ENCODE results near the gene LY9.
"Not testable (repeated sequence)": the region's sequence is repeated elsewhere in the genome, so short reads cannot be mapped to it uniquely, and the experiment has no call there.

LY9 gene

DNA sequence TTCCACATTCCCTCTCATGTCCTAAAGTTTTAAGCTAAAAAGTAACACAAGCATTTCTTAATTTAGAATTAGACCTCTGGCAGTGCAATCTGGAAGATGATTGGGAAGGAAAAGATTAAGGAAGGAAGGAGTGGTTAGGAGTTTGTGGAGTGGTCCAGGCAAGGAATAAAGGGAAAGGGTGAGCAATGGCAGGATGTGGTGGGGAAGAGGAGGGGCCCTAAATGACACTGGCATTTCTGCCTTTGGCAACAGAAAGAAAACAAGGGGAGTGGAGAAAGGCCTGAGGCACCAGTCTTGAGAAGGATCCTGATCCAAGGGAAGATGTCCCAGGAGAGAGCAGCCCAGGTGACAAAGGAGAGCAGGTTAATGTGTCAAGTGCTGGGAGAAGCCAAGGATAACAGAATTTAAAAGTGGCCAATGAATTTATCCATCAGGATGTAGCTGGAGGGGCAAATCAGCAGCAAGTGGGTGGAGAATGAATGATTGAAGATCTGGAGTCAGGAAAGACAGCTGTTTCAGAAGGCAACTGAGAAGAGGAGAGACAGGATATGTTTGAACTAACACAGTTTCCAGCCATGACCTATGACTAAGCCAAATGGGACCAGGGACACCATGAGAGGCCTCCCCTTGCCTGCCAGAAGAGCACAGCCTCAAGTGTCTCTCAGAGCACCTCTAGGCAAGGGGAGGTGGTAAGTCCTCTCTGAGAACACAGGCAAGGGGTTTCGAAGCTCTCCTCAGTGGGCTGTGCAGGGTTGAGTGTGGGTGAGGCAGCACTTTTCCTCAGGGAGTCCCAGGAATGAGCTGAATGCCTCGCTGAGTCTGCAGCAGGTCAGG, 20.9 kb upstream of the LY9 start:
- no peak for DNase-seq (ENCODE audit: low spot score)

DNA sequence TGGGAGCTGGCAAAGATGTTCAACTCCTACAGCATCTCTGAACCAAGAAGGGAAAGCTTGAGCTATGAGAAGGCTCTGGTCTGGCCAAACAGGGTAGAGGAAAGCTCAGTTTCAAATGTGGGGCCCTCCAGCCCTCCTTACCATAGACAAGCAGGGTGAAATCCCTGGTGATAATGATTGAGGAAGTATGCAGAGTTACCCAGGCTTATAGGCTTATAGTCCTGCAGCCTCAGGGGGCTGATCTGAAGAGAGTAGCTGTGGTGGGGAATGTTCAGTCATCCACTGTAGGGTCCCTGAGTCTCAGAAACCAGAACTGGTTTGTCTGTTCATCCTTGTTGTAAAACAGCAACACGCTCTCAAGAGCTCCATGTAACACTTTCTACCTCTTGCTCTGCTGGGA, 19.8 kb upstream of the LY9 start:
- DNase-seq (ENCODE audit: low spot score): no peak

GRCh38 chr1:160777486-160778089, 18.4 kb upstream of the LY9 start:
- no peak for DNase-seq (ENCODE audit: low spot score)

- DNase-seq (ENCODE audit: low spot score): no peak
Observed at GRCh38 chr1:160778976-160779375, 17.0 kb upstream of the LY9 start.

GRCh38 chr1:160779626-160780397, 16.2 kb upstream of the LY9 start:
- DNase-seq (ENCODE audit: low spot score): no peak

- DNase-seq (ENCODE audit: low spot score): no peak
Observed at GRCh38 chr1:160780398-160780755, 15.6 kb upstream of the LY9 start.

DNA sequence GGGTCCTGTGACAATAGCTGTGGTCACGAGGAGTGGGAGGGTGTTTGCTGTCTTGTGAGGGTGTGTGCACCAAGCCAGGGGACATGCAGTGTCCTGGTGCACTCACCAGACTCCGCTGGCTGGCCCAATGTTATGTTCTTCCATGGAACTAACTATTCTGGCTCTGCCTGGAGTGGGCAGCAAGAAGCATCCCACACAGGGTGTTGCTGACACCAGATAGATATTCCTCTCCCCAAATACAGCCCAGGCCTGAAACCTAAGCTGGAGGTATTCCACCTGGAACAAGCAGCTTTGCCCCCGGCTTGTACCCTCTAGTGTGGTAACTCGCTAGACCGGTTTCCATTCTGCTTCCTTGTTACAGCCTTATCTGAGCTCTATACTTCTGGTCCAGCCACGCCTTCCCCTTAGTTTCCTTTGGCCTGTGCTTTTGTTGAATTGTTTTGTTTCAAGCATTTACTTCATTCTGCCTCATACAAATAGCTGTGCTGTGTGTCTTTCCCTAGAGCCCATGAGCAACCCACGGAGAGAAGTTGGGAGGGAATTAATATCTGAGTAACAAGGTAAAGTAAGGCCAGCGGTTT, 14.7 kb upstream of the LY9 start:
- DNase-seq (ENCODE audit: low spot score): no peak

GRCh38 chr1:160781914-160782689, 13.9 kb upstream of the LY9 start:
- no peak for DNase-seq (ENCODE audit: low spot score)

GRCh38 chr1:160782988-160783765, 12.8 kb upstream of the LY9 start:
- not testable (repeated sequence) for DNase-seq (ENCODE audit: low spot score)

GRCh38 chr1:160789051-160789701, 6.8 kb upstream of the LY9 start:
- no peak for DNase-seq (ENCODE audit: low spot score)

DNA sequence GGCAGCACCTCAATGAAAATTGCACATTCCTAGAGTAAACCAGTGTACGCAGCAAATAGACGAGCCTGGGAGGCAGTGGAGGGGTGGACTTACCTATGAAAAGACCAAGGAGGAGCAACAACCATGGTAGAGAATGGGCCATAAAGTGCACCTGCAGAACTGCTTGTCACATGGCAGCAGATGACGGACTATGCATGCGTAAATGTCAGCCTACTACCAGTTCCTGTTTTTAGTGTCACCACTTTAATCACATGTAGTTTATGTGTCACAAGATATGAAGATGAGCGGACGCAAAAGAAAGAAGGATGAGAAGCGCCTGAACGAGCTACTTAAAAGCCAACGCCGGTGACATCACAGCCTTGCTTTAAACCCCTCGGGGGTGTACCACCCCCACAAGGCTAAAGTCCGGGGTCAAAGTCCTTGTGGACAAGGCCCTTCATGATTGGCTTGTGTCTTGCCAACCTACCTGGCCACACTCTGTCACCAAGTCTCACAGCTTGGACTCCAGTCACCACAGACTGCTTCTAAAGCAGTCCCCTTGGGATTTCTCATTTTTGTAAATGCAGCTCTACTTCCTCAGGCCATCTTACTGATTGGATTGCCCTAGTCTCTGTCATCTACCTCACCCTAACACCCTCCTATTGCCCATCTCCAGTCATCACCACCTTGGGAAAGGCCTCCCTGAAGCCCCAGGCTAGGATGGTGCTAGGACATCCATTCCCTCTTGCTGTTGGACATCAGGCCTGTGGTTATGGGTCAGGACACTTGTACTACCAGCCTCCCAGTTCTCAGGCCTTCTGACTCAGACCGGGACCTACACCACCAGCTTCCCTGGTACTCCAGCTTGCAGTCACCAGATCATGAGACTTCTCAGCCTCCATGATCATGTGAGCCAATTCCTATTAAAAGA, 6.0 kb upstream of the LY9 start:
- no peak for DNase-seq (ENCODE audit: low spot score)

DNA sequence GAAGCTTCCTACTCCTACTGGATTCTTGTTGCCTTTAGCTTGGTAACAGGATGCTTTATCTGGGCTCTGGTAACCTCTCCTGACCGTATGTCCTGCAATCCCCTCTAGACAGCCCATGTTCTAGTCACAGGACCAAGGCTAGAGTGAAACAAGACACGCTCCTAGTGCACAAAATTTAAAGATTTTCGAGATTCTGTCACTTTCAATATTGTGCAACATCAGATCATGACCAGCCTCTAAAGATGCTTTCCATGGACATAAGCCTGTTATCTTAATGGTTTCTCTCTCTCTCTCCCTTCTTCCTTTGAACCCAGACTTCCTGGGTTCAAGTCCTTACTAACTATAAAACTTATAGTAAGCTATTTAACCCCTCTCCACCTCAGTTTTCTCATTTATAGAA, 1.6 kb upstream of the LY9 start:
- DNase-seq (ENCODE audit: low spot score): no peak

DNA sequence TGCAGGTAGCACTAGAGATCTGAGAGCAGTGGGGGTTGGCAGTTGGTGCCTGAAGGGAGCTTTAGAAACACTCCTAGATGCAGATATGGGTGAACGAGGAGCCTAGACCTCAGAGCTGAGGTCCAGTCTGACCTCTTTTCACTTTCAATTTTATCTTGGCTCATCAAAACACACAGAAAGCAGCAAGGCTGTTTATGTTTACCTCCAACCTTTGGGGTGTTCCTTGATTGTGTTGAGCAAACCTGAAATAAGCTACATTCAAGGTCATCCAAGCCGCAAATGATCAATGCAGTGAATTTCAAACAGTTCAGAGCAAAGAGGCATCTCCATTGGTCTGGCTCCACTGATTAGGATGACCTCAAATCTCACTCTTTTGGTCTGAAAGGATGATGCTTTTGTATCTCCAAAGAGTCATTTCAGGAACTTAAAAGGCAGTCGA, 1.3 kb downstream of the LY9 start:
- DNase-seq (ENCODE audit: low spot score): no peak

DNA sequence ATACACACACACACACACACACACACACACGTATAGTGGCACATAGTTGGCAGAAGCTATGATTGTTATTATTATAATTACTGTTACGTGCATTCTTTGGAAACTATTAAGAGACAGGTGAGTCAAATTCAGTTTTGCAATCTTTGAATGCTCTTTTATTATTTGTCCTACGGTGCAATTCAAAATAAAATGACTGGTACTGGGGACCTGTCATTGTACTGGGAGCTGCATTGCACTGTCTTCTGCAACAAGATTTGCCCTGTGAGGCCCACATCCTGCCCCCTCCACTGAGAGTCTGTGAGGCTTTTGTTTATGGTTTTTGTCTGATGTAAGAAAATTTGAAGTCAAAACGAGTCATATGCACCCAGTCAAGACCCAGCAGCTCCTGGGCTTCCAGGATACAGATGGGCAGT, 1.9 kb downstream of the LY9 start:
- no peak for DNase-seq (ENCODE audit: low spot score)

- no peak for DNase-seq (ENCODE audit: low spot score)
Observed at GRCh38 chr1:160798439-160798838, 2.5 kb downstream of the LY9 start.

DNA sequence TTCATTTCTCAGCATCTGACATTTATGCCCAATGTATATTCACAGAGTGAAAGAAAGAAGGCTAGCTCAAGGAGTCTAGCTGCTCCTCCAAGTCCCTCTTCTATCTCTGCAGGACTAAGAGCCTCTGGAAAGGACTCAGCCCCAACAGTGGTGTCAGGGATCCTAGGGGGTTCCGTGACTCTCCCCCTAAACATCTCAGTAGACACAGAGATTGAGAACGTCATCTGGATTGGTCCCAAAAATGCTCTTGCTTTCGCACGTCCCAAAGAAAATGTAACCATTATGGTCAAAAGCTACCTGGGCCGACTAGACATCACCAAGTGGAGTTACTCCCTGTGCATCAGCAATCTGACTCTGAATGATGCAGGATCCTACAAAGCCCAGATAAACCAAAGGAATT, 3.7 kb downstream of the LY9 start:
- no peak for DNase-seq (ENCODE audit: low spot score)

DNA sequence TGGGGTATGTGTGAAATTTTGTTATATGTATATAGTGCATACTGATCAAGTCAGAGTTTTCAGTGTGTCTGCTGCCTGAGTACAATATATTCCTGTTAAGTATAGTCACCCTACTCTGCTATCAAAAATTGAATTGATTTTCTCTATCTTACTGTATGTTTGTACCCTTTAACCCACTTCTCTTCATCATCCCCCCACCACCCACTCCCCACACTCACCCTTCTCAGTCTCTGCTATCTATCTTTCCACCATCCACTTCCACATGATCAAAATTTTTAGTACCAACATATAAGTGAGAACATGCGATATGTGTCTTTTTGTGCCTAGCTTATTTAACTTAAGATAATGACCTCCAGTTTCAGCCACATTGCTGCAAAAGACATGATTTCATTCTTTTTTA, 4.2 kb downstream of the LY9 start:
- no peak for DNase-seq (ENCODE audit: low spot score)

GRCh38 chr1:160800645-160801408, 4.9 kb downstream of the LY9 start:
- no peak for DNase-seq (ENCODE audit: low spot score)
